SJCRH30 (cell line): ENCODE measurements around the gene RPL19. TPM values are rescaled to one million over a fixed set of nuclear protein-coding genes. Genes with fewer than 3 reads are reported as not detected.

Source experiments
- DNase-seq, 2 experiments: peaks; one replicate each; pipeline ENCODE4 v3.0.0-alpha.2; 2015 to 2020
- H3K27ac ChIP-seq: fragments of 250-450 bp; sonication (Bioruptor Pico); 2 replicates; pipeline ENCODE4 v1.5.1; 2020; ENCODE audit warnings: mild to moderate bottlenecking, moderate library complexity
- H3K27me3 ChIP-seq: fragments of 250-450 bp; sonication (Bioruptor Pico); 2 replicates; pipeline ENCODE4 v1.5.1; 2020; ENCODE audit warnings: mild to moderate bottlenecking, moderate library complexity
- H3K36me3 ChIP-seq: fragments of 250-450 bp; sonication (Bioruptor Pico); 2 replicates; pipeline ENCODE4 v1.5.1; 2020; ENCODE audit warnings: mild to moderate bottlenecking, moderate library complexity
- H3K4me1 ChIP-seq: fragments of 250-450 bp; sonication (Bioruptor Pico); 2 replicates; pipeline ENCODE4 v1.5.1; 2020; ENCODE audit warnings: mild to moderate bottlenecking, moderate library complexity
- H3K4me3 ChIP-seq: fragments of 250-450 bp; sonication (Bioruptor Pico); 2 replicates; pipeline ENCODE4 v1.5.1; 2020; ENCODE audit warnings: mild to moderate bottlenecking, moderate library complexity
- H3K9me3 ChIP-seq: fragments of 250-450 bp; sonication (Bioruptor Pico); replicated peaks from 2 replicates; pipeline ENCODE4 v1.5.1; 2020; ENCODE audit warnings: mild to moderate bottlenecking, moderate library complexity
- total RNA-seq: library from RNA; depleted of rRNA; stranded (reverse); fragments of >200 nt; shearing (Covaris generic); gene quantifications from 2 replicates; pipeline ENCODE4 v1.2.3, GENCODE V29; 2014; rRNA removed

Gene RPL19
- 2,386 and 2,441 TPM in 2 replicates for total RNA-seq

DNA sequence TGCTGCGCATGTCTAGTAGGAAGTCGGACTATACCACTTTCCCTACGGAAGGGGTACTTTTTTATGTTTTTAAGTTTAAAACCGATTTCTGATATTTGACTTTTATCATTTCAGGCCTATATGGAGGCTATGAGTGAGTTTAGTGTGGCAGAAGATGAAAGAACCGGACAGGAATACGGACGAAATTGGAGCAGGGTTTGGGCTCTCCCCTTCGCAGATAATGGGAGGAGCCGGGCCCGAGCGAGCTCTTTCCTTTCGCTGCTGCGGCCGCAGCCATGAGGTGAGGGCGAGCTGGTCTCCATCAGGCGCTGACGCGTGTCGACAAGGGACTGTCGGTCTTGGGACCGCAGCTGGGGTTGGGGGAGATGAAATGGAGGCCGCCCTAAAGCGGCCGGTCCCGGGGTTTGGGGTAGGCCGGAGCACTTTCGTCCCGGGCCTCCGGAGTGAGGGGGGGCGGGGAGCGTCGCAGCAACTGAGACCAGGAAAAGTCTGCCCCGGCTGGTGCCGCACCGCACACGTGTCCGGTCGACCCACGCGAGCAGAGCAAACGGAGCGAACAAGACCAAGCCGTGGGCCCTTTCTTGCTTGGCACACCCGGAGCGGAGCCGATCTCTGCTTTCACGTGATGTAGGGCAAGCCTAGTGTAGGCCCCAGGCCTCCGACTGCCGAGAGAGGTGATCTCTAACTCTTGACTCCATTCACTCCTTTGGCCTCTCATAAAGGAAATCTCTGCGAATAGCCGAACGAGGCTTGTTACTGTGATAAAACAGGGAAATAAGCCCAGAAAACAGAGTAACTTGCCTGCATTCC lies at the start of gene RPL19:
Gene RPL19, plus strand, starts transcription at position 214 of the 810 bp plus-strand sequence. Its CDS starts 62 bp downstream, at position 276.
- Histone ChIP-seq H3K4me3 (peak within 1 kb of the TSS; percentile 83), H3K36me3 (peaks cover 41% of the 10 kb centered on the region), H3K27me3 (no peaks in the 10 kb centered on the region), H3K27ac (peak within 1 kb of the TSS; percentile 99), H3K4me1 (peaks cover 16% of the 10 kb centered on the region), H3K9me3 (no peaks in the 10 kb centered on the region)
- DNase-seq: peak in 1 of 2 experiments; percentile 75

DNA sequence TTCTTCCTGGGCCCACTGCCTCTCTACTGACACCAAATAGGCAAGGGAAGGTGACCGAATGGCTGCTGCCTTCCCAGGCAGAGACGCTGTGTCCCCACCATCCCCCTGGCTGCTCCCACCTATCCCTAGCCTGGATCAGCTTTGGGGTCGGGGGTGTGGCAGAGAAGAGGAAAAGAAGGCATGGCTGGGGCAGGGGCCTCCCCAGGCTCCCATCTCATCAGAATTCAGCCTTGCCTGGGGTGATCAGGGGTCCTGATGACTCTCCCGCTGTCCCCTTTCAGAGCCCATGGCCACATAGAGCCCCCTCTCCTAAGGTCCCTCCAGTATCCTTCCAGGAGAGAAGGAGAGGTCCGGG lies 49.3 kb upstream of the RPL19 start:
- DNase-seq: no peak
- H3K9me3 ChIP-seq: no peaks in the 10 kb centered on the region
- H3K36me3 ChIP-seq: no peaks in the 10 kb centered on the region
- H3K27ac ChIP-seq: no peak overlapping the region
- no peak overlapping the region for H3K4me3 ChIP-seq
- no peaks in the 10 kb centered on the region for H3K27me3 ChIP-seq
- peaks cover 3% of the 10 kb centered on the region; the same call in 1 of the 2 replicates for H3K4me1 ChIP-seq

DNA sequence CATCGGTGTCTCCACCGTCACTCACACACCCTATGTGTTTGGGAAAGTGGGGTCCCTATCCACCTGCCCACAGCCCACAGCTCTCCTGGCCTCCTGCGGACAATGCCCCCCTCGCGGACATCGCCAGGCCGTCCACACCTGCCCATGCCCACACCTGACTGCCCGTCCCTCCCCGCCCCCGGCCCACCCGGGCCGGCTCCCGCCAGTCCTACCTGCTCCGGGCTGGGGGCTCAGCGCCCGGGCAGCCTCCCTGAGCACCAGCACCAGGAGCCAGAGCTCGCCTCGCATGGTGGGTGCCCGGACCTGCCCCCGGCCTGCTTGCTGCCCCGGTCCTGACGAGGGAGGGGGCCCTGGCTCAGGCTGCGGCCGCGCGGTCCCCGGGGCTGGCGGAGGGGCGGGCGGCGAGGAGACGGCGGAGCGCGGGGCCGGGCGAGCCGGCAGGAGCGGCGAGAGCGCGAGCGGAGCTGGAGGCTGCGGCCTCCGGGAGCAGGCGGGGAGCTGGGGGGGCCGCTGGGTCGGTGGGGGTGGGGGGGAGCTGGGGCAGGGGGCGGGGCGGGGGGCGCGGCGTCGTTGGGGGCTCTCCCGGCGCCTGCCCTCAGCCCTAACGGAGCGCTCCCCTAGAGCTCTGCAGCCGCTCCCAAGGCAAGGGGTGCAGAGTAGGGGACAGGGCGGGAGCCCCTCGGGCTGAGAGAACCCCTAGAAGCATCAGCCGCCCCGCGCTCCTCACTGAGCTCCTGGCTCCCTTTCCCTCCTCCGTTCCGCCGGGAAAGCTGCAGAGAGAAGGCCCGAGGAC lies 48.7 kb upstream of the RPL19 start, which contains the start of gene PLXDC1:
Gene PLXDC1, minus strand, starts transcription at position 488 of the 793 bp plus-strand sequence. Its CDS starts 200 bp downstream, at position 288.
- H3K27me3 ChIP-seq: no peaks in the 10 kb centered on the region
- no peak for DNase-seq
- peaks cover 3% of the 10 kb centered on the region; the same call in 1 of the 2 replicates for H3K4me1 ChIP-seq
- H3K9me3 ChIP-seq: no peaks in the 10 kb centered on the region
- H3K36me3 ChIP-seq: no peaks in the 10 kb centered on the region
- peak within 1 kb of the TSS; percentile 65 for H3K4me3 ChIP-seq
- H3K27ac ChIP-seq: no peak within 1 kb of the TSS

DNA sequence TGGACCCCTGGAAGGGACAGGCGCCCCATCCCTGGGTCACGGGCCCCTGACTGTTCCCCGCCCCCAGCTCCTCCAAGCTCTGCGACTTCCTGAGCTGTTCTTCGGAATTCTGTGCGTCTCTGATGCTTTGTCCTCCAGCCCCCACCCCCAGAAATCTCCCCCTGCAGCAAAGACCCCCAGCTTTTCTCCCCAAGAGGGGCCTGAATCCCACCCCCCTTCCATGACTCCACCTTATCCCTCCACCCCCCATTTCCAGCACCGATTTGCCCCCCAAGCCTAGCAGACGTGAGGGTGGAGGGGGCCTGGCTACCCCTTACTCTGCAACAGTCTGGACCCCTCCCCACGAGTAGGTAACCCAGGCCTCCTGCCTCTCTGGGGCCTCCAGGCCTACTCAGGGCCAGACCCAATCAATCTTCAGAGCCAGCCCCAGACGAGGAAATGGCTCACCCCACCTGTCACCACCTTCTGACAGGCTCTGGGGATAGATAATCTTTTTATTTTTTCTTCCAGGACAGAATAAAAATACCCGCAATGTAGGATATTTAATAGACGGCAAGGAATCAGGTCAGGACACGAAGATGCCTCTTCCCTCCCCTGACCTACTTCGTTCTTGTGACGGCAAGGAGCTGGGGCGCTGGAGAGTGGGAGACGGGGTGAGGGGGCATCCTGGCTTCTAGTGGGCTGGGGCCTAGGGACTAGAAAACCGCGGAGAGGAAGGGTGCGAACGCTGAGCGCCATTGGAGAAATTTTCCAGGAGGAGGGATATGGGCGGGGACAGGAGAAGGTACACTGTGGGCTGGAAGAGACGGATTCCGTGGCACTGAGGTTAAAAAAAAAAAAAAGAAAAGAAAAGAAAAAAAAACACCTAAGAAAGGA lies 47.9 kb upstream of the RPL19 start:
- Histone ChIP-seq H3K4me3 (peak overlapping the region; percentile 65), H3K9me3 (no peaks in the 10 kb centered on the region), H3K36me3 (no peaks in the 10 kb centered on the region), H3K27ac (no peak overlapping the region), H3K27me3 (no peaks in the 10 kb centered on the region), H3K4me1 (peaks cover 3% of the 10 kb centered on the region; the same call in 1 of the 2 replicates)
- DNase-seq: peak; percentile 56 to 73

DNA sequence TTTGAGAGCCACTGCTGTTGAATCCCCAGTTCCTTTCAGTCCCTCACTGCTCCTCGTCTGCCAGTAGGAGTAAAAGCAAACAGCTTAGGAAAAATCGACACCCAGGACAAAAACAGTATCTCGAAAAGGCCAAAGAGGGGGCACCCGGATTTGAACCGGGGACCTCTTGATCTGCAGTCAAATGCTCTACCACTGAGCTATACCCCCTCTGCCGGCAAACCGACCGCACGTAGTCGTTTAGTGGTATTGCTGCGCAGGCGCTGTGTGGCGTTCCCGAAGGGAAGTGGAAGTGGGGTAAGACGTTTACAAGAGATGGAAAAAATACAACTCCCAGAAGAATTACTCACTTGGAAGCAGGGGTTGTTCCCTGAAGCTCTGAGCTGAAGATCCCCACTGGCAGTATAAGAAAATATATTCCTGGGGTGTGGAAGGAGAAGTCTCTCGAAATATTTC lies 46.5 kb upstream of the RPL19 start:
- Histone ChIP-seq H3K9me3 (no peaks in the 10 kb centered on the region), H3K36me3 (no peaks in the 10 kb centered on the region), H3K4me3 (peak overlapping the region; percentile 65), H3K4me1 (peaks cover 3% of the 10 kb centered on the region; the same call in 1 of the 2 replicates), H3K27me3 (no peaks in the 10 kb centered on the region), H3K27ac (peak overlapping the region; percentile 25)
- DNase-seq: peak; percentile 82 to 93

DNA sequence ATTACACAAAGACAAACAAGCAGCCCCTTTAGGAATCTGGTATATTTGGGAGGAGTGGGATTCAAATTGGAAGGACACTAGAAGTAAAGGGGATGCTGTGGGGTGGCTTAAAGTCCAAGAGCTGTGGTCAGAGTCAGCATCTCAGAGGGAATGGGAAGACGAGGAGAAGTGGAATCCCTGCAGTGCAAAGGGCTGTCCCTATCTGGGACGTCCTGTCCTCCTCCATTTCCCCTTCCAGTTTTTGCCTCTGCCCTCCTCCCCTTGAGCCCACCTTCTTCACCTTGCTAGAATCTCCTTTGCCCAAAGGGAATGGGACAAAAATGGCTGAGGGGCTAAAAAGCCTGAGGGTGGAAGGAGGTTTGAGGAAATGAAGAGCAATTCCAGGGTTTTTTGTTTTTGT lies 44.4 kb upstream of the RPL19 start:
- Histone ChIP-seq H3K36me3 (no peaks in the 10 kb centered on the region), H3K9me3 (no peaks in the 10 kb centered on the region), H3K4me1 (peaks cover 3% of the 10 kb centered on the region; the same call in 1 of the 2 replicates), H3K27me3 (no peaks in the 10 kb centered on the region), H3K4me3 (no peak overlapping the region), H3K27ac (no peak overlapping the region)
- DNase-seq: no peak

DNA sequence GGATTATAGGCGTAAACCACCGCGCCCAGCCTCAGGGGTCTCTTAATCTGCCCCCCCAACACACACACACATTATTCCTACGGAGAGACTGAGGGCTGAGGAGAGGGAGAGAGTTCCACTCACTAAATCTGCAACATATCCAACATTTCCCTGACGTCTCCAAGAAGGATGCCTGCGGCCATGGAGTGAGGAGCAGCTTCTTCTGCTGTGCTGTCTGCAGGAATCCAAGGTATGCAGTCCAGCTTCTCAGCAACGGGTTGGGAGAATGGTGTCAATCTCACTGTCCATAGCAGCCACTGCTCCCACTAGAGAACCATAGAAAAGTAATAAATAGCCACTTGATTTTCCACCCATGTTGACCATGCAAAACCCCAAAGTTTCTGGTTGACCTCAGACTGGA lies 43.6 kb upstream of the RPL19 start:
- Histone ChIP-seq H3K9me3 (no peaks in the 10 kb centered on the region), H3K4me1 (peaks cover 3% of the 10 kb centered on the region; the same call in 1 of the 2 replicates), H3K36me3 (no peaks in the 10 kb centered on the region), H3K4me3 (no peak overlapping the region), H3K27ac (no peak overlapping the region), H3K27me3 (no peaks in the 10 kb centered on the region)
- DNase-seq: no peak

DNA sequence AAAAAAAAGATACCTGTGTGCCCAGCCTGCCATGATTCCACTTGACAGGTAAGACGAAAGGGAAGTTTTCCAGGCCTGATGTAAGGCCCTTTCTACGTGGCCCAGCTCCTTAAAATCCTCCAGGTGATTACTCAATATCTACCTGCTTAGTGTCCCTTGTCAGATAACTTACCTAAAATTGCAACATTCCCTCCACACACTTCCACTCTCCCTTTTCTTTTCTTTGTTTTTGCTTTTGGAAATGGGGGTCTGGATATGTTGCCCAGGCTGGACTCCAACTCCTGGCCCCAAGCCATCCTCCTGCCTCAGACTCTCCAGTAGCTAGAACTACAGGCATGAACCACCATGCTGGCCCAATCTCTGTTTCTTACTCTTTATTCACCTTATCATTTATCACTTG lies 41.5 kb upstream of the RPL19 start:
- DNase-seq: no peak

DNA sequence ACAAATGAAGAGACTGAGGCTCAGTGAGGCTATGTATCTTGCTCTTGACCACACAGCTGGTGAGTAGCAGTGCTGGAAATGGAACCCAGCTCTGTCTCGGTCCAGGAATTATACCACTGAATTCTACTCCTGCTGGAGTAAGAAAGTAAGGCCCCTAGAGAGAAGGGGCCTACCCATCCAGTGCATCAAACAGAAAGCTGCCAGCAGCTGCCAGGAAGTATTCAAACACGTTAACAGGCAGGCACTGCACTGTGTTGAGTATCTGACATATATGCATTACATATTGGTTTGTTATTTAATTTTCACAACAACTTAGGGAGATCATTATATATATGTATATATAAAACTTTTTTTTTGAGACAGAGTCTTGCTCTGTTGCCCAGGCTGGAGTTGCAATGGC lies 38.1 kb upstream of the RPL19 start:
- Histone ChIP-seq H3K27me3 (peaks cover 12% of the 10 kb centered on the region; the same call in 1 of the 2 replicates), H3K27ac (no peak overlapping the region), H3K36me3 (no peaks in the 10 kb centered on the region), H3K4me3 (no peak overlapping the region), H3K4me1 (no peaks in the 10 kb centered on the region), H3K9me3 (no peaks in the 10 kb centered on the region)
- DNase-seq: no peak

More for the DNA sequence above, 41.5 kb upstream of the RPL19 start:
- H3K4me1 ChIP-seq: no peaks in the 10 kb centered on the region
- H3K4me3 ChIP-seq: no peak overlapping the region
- no peak overlapping the region for H3K27ac ChIP-seq
- H3K36me3 ChIP-seq: no peaks in the 10 kb centered on the region
- no peaks in the 10 kb centered on the region for H3K9me3 ChIP-seq
- H3K27me3 ChIP-seq: no peaks in the 10 kb centered on the region

DNA sequence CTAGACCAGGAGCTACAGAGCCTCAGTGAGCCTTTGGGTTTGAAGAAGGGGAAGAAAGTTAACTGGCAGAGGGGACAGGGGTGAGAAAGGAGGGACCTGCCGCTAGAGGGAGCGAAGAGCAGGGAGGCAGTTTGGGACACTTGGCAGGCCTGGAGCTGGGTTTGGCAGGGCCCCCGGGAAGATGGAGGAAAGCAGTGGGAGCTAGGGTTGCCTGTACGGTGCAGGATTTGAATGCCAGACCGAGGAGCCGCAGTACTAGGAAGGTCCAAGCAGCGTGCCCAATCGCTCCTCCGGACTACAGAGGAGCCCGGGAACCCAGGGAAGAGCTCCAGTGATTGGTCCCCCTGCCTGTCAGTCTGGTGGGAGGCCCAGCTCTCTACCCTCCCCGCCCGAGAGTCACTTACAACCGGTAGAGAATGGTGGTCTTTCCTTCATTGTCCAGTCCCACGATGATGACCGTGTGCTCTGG lies 35.4 kb upstream of the RPL19 start:
- peak overlapping the region; percentile 46 for H3K4me3 ChIP-seq
- no peak overlapping the region for H3K27ac ChIP-seq
- H3K4me1 ChIP-seq: no peaks in the 10 kb centered on the region
- no peaks in the 10 kb centered on the region; the same call in 1 of the 2 replicates for H3K9me3 ChIP-seq
- H3K36me3 ChIP-seq: no peaks in the 10 kb centered on the region
- peaks cover 12% of the 10 kb centered on the region; the same call in 1 of the 2 replicates for H3K27me3 ChIP-seq
- peak; percentile 89 to 93 for DNase-seq

DNA sequence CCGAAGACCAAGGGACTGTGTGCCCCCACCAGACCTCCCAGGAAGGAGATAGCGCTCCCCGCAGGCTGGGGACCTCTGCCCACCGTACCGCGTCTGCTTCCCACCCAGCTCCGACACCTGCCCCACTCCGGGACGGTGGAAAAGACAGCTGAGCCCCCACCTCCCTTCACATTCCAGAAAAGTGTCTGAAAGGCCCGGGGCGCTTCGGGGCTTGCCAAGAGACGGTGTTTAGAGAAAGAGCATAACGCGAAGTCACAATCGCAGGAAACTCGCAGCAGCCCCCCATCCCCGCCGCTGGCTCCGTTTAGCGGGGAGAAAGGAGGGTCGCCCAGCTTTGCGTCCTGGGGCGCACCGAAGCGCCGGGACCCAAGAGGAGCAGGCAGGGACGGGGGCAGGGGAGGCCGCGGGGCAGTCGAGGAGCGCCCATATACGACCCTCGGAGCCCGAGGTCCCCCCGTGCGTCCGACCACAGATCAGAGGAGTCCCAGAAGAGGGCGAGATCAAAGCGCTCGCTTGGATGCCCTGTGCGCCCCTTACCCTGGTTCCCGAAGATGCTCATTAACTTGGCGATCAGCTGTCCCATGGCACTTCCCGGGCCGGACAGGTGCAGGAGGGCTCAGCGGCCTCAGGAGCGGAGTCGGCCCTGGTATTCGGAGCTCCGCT lies 34.8 kb upstream of the RPL19 start:
- Histone ChIP-seq H3K4me1 (no peaks in the 10 kb centered on the region), H3K9me3 (no peaks in the 10 kb centered on the region; the same call in 1 of the 2 replicates), H3K27ac (no peak overlapping the region), H3K27me3 (peaks cover 12% of the 10 kb centered on the region; the same call in 1 of the 2 replicates), H3K4me3 (peak overlapping the region; percentile 46), H3K36me3 (no peaks in the 10 kb centered on the region)
- no peak for DNase-seq

DNA sequence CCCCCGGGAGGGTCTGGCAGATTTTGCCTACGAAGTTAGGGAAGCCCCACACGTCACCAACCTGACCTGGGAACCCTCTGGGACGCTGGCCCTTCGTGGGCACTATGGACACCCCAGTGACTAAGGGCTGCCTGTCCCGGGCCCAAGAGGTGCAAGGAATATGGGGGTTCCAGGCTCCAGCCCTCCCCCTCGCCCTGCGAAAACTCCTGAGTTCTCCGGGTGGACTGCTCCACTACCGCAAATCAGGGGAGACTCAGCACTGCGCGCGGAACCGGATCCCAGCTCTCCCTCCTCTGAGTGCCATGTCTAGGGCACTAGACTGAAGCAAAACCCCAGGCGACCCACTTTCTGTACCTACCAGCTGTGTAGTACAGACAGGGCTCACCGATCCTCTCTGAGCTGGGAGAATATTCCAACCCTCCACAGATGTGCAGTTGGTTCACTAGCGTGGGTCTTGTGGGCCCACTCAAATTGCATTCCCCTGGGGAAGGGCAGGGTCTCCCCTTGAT lies 34.2 kb upstream of the RPL19 start, which contains the start of gene ARL5C:
Gene ARL5C, minus strand, starts transcription at position 321 of the 509 bp plus-strand sequence. CDS start 401 bp downstream, outside the sequence.
- no peak for DNase-seq
- Histone ChIP-seq H3K27ac (no peak within 1 kb of the TSS), H3K27me3 (peaks cover 12% of the 10 kb centered on the region; the same call in 1 of the 2 replicates), H3K4me1 (no peaks in the 10 kb centered on the region), H3K36me3 (no peaks in the 10 kb centered on the region), H3K9me3 (no peaks in the 10 kb centered on the region; the same call in 1 of the 2 replicates), H3K4me3 (peak within 1 kb of the TSS; percentile 46)
